ENCODE measurements around the gene VDR.

The VDR gene

GRCh38 chr12:47941871-47942613 lies 37.2 kb upstream of the VDR start:
- CTCF ChIA-PET, result no interaction called here
- TF ChIP-seq, protein P1, sequence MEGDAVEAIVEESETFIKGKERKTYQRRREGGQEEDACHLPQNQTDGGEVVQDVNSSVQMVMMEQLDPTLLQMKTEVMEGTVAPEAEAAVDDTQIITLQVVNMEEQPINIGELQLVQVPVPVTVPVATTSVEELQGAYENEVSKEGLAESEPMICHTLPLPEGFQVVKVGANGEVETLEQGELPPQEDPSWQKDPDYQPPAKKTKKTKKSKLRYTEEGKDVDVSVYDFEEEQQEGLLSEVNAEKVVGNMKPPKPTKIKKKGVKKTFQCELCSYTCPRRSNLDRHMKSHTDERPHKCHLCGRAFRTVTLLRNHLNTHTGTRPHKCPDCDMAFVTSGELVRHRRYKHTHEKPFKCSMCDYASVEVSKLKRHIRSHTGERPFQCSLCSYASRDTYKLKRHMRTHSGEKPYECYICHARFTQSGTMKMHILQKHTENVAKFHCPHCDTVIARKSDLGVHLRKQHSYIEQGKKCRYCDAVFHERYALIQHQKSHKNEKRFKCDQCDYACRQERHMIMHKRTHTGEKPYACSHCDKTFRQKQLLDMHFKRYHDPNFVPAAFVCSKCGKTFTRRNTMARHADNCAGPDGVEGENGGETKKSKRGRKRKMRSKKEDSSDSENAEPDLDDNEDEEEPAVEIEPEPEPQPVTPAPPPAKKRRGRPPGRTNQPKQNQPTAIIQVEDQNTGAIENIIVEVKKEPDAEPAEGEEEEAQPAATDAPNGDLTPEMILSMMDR (IDR thresholded peaks at IDR 0.05; ENCODE audit: insufficient read depth, low read length, missing control alignments), result peak; percentile 15
- DNase-seq (ENCODE audit: low read depth, low spot score), result no peak
- no peak overlapping the region for H3K4me3 ChIP-seq (ENCODE audit: low read depth, low read length)
- POLR2A ChIA-PET, result no interaction called here

- H3K4me3 ChIP-seq (ENCODE audit: low read depth, low read length), result no peak overlapping the region
- ChIA-PET POLR2A (no interaction called here), CTCF (no interaction called here)
- no peak for DNase-seq (ENCODE audit: low read depth, low spot score)
- TF ChIP-seq, protein P1 (IDR thresholded peaks at IDR 0.05; ENCODE audit: insufficient read depth, low read length, missing control alignments), result no peak
These were observed 36.6 kb upstream of the VDR start for GRCh38 chr12:47941475-47941780.

DNA sequence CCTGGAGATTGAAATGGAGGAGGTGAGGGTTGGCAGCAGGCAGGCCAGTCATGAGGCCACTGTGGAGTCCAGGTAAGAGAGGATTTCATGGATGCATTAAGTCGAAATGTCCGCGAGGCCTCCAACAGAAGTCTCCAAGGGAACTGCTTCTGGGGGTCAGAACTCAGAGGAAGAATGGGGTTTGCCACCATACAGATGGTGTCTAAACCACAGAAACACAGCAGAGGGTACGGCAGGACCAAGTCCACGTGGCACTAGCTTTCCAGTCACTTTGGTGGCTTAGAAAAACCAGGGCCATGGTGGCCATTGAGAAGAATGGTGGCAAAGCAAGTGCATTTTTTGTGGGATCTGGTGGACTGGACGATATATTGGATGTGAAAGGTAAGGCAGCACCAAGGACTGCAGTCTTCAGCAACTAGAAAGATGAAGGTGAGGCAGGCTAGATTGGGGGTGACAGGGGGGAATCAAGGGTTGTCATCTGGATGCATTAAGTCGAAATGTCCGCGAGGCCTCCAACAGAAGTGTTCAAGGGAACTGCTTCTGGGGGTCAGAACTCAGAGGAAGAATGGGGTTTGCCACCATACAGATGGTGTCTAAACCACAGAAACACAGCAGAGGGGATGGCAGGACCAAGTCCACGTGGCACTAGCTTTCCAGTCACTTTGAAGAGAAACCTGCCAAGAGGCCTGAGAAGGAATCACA lies 36.1 kb upstream of the VDR start:
- TF ChIP-seq, protein P1 (IDR thresholded peaks at IDR 0.05; ENCODE audit: insufficient read depth, low read length, missing control alignments), result no peak
- H3K4me3 ChIP-seq (ENCODE audit: low read depth, low read length), result no peak overlapping the region
- ChIA-PET CTCF (no interaction called here), POLR2A (interaction anchor here (0.7 kb wide), 1 partner anchor 8 kb away, joined by 3 read pairs; no protein-coding TSS in a partner anchor)
- no peak for DNase-seq (ENCODE audit: low read depth, low spot score)

DNA sequence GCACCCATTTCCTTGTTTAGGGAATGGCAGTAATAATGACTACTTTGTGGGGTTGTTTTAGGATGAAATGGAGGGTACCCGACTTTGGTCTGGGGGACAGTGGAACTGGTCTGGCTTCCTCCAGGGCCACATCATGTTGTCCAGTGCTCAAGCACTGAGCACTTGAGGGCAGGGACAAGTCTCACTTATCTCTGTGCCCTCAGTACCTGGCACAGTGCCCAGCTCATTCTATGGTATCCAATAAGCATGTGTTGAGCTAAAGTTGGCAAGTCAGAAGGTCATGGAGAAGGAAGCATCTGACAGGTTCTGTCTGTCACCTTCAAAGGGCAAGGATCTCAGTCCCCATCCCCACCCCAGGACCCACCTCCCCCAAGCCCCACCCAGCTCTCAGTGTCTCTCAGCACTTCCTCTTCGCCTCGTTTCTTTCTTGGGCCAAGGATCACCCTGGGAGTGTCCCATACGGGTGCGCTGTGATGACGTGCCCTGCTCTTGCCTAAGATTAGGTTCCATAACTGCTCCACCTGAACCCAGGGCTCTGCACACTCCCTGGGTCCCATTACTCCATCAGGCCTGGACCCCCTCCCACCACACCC lies 34.3 kb upstream of the VDR start:
- no peak for DNase-seq (ENCODE audit: low read depth, low spot score)
- TF ChIP-seq, protein P1 (IDR thresholded peaks at IDR 0.05; ENCODE audit: insufficient read depth, low read length, missing control alignments), result no peak
- ChIA-PET CTCF (interaction anchor here (1.4 to 2.7 kb wide), 3 partner anchors 10 to 196 kb away, joined by 5 to 15 read pairs (median 5); no protein-coding TSS in a partner anchor), POLR2A (no interaction called here)
- no peak overlapping the region for H3K4me3 ChIP-seq (ENCODE audit: low read depth, low read length)

DNA sequence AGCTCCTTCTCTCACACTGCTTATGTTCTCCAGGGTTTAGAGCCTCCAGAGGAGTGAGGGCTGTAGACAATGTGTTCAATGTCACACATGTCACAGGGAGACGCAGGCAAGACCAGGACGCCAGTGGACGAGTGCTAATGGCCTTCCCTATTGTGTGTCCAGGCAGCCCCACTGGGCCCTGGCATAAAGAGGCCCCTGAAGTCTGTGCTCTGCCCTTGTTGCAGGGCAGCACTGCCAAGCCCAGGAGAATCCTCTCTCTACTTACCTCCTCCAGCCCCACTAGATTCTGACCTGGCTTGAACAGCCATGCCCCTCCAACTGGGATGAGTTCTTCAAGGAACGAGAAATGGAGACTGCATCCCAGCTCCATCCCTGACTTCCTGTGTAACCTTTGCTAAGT lies 33.8 kb upstream of the VDR start:
- POLR2A ChIA-PET, result no interaction called here
- no peak overlapping the region for H3K4me3 ChIP-seq (ENCODE audit: low read depth, low read length)
- CTCF ChIA-PET, result interaction anchor here (0.5 to 4.7 kb wide), 8 partner anchors 11 to 223 kb away, joined by 3 to 18 read pairs (median 4); partner anchors contain the start of gene TMEM106C
- TF ChIP-seq, protein P1 (IDR thresholded peaks at IDR 0.05; ENCODE audit: insufficient read depth, low read length, missing control alignments), result no peak
- no peak for DNase-seq (ENCODE audit: low read depth, low spot score)

- no peak for DNase-seq (ENCODE audit: low read depth, low spot score)
- CTCF ChIA-PET, result interaction anchor here (0.5 to 4.7 kb wide), 8 partner anchors 11 to 223 kb away, joined by 3 to 18 read pairs (median 4); partner anchors contain the start of gene TMEM106C
- POLR2A ChIA-PET, result no interaction called here
- no peak overlapping the region for H3K4me3 ChIP-seq (ENCODE audit: low read depth, low read length)
- TF ChIP-seq, protein P1 (IDR thresholded peaks at IDR 0.05; ENCODE audit: insufficient read depth, low read length, missing control alignments), result no peak
These were observed 33.3 kb upstream of the VDR start for GRCh38 chr12:47938093-47938492.
